Ectodermal cell (in vitro differentiated cells): ENCODE results near the gene KDM4C.
"Not testable (repeated sequence)": the region's sequence is repeated elsewhere in the genome, so short reads cannot be mapped to it uniquely, and the experiment has no call there.

Experiments
- H3K27ac ChIP-seq: 2 replicates; pipeline ENCODE4 v1.7.0; 2013; ENCODE audit warnings: mild to moderate bottlenecking, low read depth, low read length; ENCODE audit not compliant: insufficient read depth, poor library complexity, severe bottlenecking
- H3K27me3 ChIP-seq: 2 replicates; pipeline ENCODE4 v1.7.0; 2013; ENCODE audit warnings: mild to moderate bottlenecking, low read length; ENCODE audit not compliant: insufficient read depth, control insufficient read depth, poor library complexity, severe bottlenecking
- H3K36me3 ChIP-seq: one replicate; pipeline ENCODE4 v1.7.0; 2013; ENCODE audit warnings: low read length; ENCODE audit not compliant: control insufficient read depth, insufficient read depth
- H3K4me1 ChIP-seq: one replicate; pipeline ENCODE4 v1.7.0; 2013; ENCODE audit warnings: low read length; ENCODE audit not compliant: control insufficient read depth, insufficient read depth
- H3K4me3 ChIP-seq: 2 replicates; pipeline ENCODE4 v1.7.0; 2013; ENCODE audit warnings: low read depth, low read length, control low read depth; ENCODE audit not compliant: insufficient read depth
- H3K9me3 ChIP-seq: 2 replicates; pipeline ENCODE4 v1.7.0; 2013; ENCODE audit warnings: mild to moderate bottlenecking, low read length, moderate library complexity; ENCODE audit not compliant: control insufficient read depth
- WGBS, 2 experiments: methylation state at CpG; one replicate each; pipeline ENCODE4 v1.1.7; 2013; ENCODE audit warnings: missing lambda C conversion rate in 2 of 2; 5-methylcytosine and 5-hydroxymethylcytosine counted together

KDM4C gene

DNA sequence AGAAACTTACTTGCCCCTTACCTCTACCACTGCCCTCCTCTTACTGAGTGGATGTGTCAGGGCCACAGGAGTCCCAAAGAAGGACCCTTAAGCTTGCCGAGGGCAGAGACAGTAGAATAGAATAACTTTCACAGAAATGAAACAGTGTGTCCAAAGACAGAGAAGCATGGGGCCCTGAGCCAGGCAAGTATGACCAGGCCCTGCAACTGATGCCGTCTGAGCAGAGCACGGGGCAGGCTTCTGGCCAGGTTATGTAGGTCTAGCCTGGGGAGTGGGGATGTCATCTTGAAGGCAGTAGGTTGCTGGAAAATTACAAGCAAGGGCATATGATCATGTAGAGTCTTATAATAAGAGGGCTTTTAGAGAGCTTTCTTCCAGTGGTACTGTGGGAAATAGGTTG lies 415.4 kb downstream of the KDM4C start:
- Histone ChIP-seq H3K4me1 (peaks cover 9% of the 10 kb centered on the region), H3K36me3 (no peaks in the 10 kb centered on the region), H3K4me3 (no peak overlapping the region), H3K27ac (no peak overlapping the region), H3K27me3 (no peaks in the 10 kb centered on the region), H3K9me3 (no peaks in the 10 kb centered on the region)
- WGBS, 2 experiments, result 92 to 94% methylated on average over 3 of the region's 3 CpGs

DNA sequence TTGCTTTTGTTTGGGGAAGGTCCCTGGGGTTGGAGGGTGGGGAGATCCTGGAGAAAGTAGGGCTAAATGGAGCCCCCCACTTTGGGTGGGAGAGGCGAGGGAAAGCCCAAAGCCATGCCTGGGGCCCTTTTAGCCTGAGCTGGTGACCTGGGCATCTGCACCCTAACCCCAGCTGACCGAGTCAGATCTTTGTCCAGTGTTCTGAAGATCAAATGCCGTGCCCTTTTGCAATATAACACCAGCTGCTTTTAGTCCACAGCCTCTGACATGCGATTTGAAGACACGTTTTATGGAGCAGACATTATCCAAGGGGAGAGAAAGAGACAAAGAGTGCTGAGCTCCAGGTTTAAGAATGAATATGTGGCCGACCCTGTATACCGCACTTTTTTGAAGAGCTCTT lies 416.5 kb downstream of the KDM4C start:
- no peak overlapping the region for H3K27ac ChIP-seq
- no peak overlapping the region for H3K4me3 ChIP-seq
- H3K36me3 ChIP-seq, result no peaks in the 10 kb centered on the region
- peaks cover 9% of the 10 kb centered on the region for H3K4me1 ChIP-seq
- H3K27me3 ChIP-seq, result no peaks in the 10 kb centered on the region
- H3K9me3 ChIP-seq, result no peaks in the 10 kb centered on the region
- 92 to 94% methylated on average over 7 of the region's 7 CpGs for WGBS, 2 experiments

DNA sequence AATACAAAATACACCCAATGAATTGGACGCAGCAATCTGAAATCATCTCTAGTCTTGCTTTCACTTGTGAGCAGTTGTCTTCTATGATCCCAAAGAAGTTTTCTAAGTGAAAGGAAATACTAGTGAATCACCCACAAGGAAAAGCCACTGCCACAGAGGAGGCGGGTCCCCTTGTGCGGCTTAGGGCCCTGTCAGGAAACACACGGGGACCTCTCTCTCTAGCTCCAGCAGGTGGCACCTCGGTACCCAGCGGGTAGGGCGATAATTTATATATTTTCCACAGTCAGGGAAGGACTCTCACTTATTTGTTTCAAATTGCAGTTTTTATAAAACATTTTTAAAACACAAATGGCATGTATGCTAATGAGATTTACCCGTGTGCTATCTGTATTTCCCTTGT lies 417.1 kb downstream of the KDM4C start:
- Histone ChIP-seq H3K9me3 (no peaks in the 10 kb centered on the region), H3K27ac (no peak overlapping the region), H3K27me3 (no peaks in the 10 kb centered on the region), H3K4me3 (no peak overlapping the region), H3K36me3 (no peaks in the 10 kb centered on the region), H3K4me1 (peaks cover 9% of the 10 kb centered on the region)
- WGBS, 2 experiments, result 90 to 93% methylated on average over 7 to 8 of the region's 8 CpGs

DNA sequence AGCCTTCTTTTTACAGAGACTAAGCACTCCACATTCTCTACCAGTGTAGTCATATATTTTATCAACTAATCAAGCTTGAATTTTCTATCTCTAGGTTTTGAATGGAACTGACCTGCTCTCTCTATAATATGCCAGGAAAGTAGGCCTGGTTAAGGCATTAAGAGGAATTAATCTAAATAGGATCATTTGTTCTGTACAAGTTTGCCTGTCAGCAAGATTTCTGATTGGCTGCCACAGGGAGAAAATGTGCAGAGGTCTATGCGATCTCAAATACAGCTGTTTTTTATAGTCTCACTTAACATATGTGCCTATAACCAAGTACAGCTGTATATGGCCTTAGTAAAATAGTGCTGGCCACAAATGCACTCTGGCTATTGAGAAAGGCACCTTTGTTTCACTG lies 418.8 kb downstream of the KDM4C start:
- Histone ChIP-seq H3K4me3 (no peak overlapping the region), H3K27ac (no peak overlapping the region), H3K9me3 (no peaks in the 10 kb centered on the region), H3K27me3 (no peaks in the 10 kb centered on the region), H3K4me1 (peaks cover 5% of the 10 kb centered on the region), H3K36me3 (no peaks in the 10 kb centered on the region)
- 96 to 100% methylated on average over 1 of the region's 1 CpG for WGBS, 2 experiments

DNA sequence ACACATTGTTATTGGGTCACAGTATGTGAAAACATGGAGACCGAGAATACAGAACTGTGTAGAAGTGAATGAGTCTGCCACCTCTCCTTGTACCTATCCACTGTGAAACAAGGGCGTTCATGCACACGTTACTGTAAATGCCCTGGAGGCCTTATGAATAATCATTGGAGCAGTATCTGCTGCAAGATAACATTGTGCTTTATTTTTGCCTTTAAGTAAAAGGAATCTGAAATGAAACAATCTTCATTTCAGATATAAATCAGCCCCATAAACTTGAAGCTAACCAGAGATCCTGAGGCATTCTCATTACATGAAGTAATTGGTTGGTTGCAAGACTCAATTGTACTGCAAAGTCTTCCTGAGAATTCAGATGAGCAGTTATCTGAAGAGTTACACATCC lies 419.6 kb downstream of the KDM4C start:
- WGBS, 2 experiments, result 97 to 98% methylated on average over 3 of the region's 3 CpGs
- H3K27ac ChIP-seq, result no peak overlapping the region
- H3K4me1 ChIP-seq, result no peaks in the 10 kb centered on the region
- no peaks in the 10 kb centered on the region for H3K36me3 ChIP-seq
- H3K27me3 ChIP-seq, result no peaks in the 10 kb centered on the region
- H3K4me3 ChIP-seq, result no peak overlapping the region
- no peaks in the 10 kb centered on the region for H3K9me3 ChIP-seq

DNA sequence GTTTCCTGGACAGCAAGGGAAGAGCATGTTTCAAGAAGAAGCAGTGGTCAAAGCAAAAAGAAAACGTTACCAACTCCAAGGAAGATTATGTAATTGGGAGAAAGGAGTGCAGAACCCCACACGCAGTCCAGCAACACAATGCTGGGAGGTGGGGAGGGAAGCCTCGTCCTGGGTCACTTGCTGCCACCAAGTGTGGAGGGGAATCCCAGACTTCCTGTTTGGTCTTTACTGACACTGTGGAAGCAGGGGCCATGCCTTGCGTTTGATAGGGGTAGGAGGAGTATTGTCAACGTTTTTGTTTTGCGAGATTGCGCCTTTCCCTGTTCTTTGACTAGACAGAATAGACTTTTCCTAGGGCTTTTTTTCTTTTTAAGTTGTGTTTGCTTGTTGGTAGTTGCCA lies 421.0 kb downstream of the KDM4C start:
- H3K4me1 ChIP-seq, result no peaks in the 10 kb centered on the region
- H3K9me3 ChIP-seq, result no peaks in the 10 kb centered on the region
- H3K27me3 ChIP-seq, result no peaks in the 10 kb centered on the region
- 83 to 90% methylated on average over 7 of the region's 7 CpGs for WGBS, 2 experiments
- no peak overlapping the region for H3K27ac ChIP-seq
- no peaks in the 10 kb centered on the region for H3K36me3 ChIP-seq
- no peak overlapping the region for H3K4me3 ChIP-seq

DNA sequence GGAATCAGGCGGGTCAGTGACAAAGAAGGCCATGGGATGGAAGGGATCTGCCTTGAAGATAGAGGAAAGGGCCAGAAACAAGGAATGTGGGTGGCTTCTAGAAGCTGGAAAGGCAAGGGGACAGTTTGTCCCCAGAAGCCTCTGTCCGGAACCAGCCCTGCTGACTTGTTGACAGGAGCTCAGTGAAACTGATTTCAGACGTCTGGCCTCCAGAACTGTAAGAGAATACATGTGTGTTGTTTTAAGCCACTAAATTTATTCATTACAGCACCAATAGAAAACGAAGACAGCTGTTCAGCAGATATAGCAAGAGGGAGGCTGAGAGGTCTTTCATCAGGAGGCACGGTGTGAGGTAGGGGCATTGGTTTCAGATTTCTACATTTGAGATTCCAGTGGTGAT lies 422.5 kb downstream of the KDM4C start:
- Histone ChIP-seq H3K4me1 (no peaks in the 10 kb centered on the region), H3K27me3 (no peaks in the 10 kb centered on the region), H3K36me3 (no peaks in the 10 kb centered on the region), H3K9me3 (no peaks in the 10 kb centered on the region), H3K27ac (no peak overlapping the region), H3K4me3 (no peak overlapping the region)
- WGBS, 2 experiments, result 88 to 90% methylated on average over 5 of the region's 5 CpGs

DNA sequence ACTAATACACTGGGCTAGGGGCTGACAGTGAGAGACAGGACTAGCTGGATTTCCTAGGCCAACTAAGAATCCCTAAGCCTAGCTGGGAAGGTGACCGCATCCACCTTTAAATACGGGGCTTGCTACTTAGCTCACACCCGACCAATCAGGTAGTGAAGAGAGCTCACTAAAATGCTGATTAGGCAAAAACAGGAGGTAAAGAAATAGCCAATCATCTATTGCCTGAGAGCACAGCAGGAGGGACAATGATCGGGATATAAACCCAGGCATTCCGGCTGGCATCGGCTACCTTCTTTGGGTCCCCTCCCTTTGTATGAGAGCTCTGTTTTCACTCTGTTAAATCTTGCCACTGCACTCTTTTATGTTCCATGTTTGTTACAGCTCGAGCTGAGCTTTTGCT lies 425.4 kb downstream of the KDM4C start:
- WGBS, 2 experiments, result 92 to 96% methylated on average over 7 of the region's 7 CpGs
- H3K4me1 ChIP-seq, H3K4me3 ChIP-seq: not testable (repeated sequence)

DNA sequence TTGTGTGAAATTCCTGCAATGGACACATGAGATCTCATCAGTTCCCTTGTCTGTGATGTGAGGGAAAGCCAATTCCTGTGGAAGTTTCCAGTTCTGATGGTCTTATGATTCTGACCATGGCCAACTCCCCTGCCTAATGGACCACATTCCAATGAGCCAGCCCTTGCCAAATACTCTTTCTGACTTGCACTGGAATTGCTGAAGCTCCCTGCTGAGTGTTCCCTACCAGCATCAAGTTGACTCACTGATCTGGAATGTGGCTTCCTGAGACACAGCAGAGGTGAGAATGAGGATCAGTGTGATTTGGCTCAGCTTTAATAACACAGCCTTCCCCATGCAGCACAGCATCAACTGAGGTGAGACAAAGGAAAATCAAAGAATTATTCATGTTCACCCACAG lies 427.8 kb downstream of the KDM4C start:
- H3K9me3 ChIP-seq, result no peaks in the 10 kb centered on the region
- H3K27me3 ChIP-seq, result no peaks in the 10 kb centered on the region
- H3K4me1 ChIP-seq, result no peaks in the 10 kb centered on the region
- no peak overlapping the region for H3K4me3 ChIP-seq
- H3K27ac ChIP-seq, result no peak overlapping the region
- no peaks in the 10 kb centered on the region for H3K36me3 ChIP-seq

More for the DNA sequence above, 425.4 kb downstream of the KDM4C start:
- not testable (repeated sequence) for H3K36me3 ChIP-seq, H3K27ac ChIP-seq, H3K27me3 ChIP-seq, H3K9me3 ChIP-seq

DNA sequence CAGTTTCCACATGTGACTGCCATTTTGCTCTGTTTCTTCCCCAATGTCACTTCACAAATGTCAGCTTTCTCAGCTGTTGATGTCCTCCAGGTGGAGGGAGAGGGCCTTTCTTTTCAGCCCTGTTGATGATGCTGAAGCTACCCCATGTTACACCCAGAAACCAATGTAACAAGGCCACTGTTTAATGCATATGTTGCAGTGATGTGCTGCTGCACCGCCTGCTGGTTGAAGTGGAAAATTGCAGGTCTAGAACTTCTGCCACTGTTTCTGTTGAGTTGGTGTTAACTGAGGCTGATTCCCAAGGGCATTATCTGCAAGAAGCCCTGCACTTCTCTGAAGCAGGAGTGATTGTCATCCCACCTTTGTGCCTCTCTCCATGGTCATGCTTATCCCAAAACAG lies 428.4 kb downstream of the KDM4C start:
- Histone ChIP-seq H3K27me3 (no peaks in the 10 kb centered on the region), H3K27ac (no peak overlapping the region), H3K4me1 (no peaks in the 10 kb centered on the region), H3K9me3 (no peaks in the 10 kb centered on the region), H3K4me3 (no peak overlapping the region), H3K36me3 (no peaks in the 10 kb centered on the region)
- 19 to 26% methylated on average over 1 of the region's 1 CpG for WGBS, 2 experiments

DNA sequence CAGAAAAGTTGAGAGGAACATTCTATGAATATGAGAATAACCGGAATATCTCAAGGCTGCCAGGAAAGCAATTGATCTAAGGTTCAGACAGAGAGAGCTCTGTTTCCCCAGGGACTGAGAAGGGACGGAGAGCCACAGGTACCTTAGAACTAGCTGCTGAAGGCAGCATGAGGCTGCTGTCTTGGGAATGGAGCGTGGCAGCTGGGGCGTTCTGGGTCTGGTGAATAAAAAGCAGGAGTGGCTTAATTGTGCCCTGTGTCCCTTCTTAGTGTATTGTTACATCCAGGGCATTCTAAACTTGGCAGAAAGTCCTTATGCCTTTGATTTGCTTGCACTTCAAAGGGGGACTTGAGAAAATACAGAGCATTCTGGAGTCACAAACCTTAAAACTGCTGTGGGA lies 434.5 kb downstream of the KDM4C start:
- no peaks in the 10 kb centered on the region for H3K27me3 ChIP-seq
- no peak overlapping the region for H3K4me3 ChIP-seq
- H3K27ac ChIP-seq, result no peak overlapping the region
- H3K36me3 ChIP-seq, result no peaks in the 10 kb centered on the region
- H3K9me3 ChIP-seq, result no peaks in the 10 kb centered on the region
- WGBS, 2 experiments, result 91 to 93% methylated on average over 4 of the region's 4 CpGs
- no peaks in the 10 kb centered on the region for H3K4me1 ChIP-seq
